Globus pallidus (tissue), 1 donor: Measurements from ENCODE around the gene HOXD9.
A peak's percentile ranks its signal among the peaks of the same experiment; 100 is the strongest.

Experiments
- DNase-seq: peaks from one replicate; pipeline ENCODE4 v3.0.0-alpha.2; 2015; ENCODE audit warnings: low spot score

The HOXD9 gene

GRCh38 chr2:176137906-176138305, 15.4 kb downstream of the HOXD9 start:
- DNase-seq, result no peak

- DNase-seq, result no peak
Observed at GRCh38 chr2:176138526-176138922, 16.0 kb downstream of the HOXD9 start.

- DNase-seq, result no peak
Observed at GRCh38 chr2:176138923-176139660, 16.6 kb downstream of the HOXD9 start.

GRCh38 chr2:176139661-176140512, 17.4 kb downstream of the HOXD9 start:
- DNase-seq, result peak; percentile 11

- peak; percentile 63 for DNase-seq
Observed at GRCh38 chr2:176140513-176141317, 18.2 kb downstream of the HOXD9 start.

- DNase-seq, result no peak
Observed at GRCh38 chr2:176142281-176142680, 19.8 kb downstream of the HOXD9 start.

- DNase-seq, result no peak
Observed at GRCh38 chr2:176145085-176145969, 22.8 kb downstream of the HOXD9 start.

GRCh38 chr2:176146101-176146500, 23.6 kb downstream of the HOXD9 start:
- DNase-seq, result no peak

- DNase-seq, result no peak
Observed at GRCh38 chr2:176146645-176147044, 24.1 kb downstream of the HOXD9 start.

- DNase-seq, result no peak
Observed at GRCh38 chr2:176147210-176147799, 24.8 kb downstream of the HOXD9 start.

- no peak for DNase-seq
Observed at GRCh38 chr2:176147800-176148496, 25.4 kb downstream of the HOXD9 start.

- DNase-seq, result no peak
Observed at GRCh38 chr2:176148751-176149421, 26.4 kb downstream of the HOXD9 start.

GRCh38 chr2:176149481-176149938, 27.0 kb downstream of the HOXD9 start:
- DNase-seq, result no peak

- DNase-seq, result no peak
Observed at GRCh38 chr2:176149939-176150583, 27.5 kb downstream of the HOXD9 start.

GRCh38 chr2:176150584-176151441, 28.3 kb downstream of the HOXD9 start:
- DNase-seq, result no peak

- no peak for DNase-seq
Observed at GRCh38 chr2:176151442-176152287, 29.1 kb downstream of the HOXD9 start, which contains the start of gene HOXD4. TSS of gene HOXD4 (plus strand) at chr2:176151550. CDS start at chr2:176151634, 84 bp downstream.
